Suprapubic skin (tissue), 4 donors: Measurements from ENCODE around the gene NUDT9. TPM values are rescaled to one million over a fixed set of nuclear protein-coding genes. Genes with fewer than 3 reads are reported as not detected.

Experiments
- DNase-seq, 2 donors: peaks; one replicate each; pipeline ENCODE4 v3.0.0-alpha.2; 2019; ENCODE audit warnings: low spot score in 2 of 2
- H3K27ac ChIP-seq: fragments of 200-600 bp; sonication (generic); one replicate; pipeline ENCODE4 v1.5.1; 2019
- H3K27me3 ChIP-seq: fragments of 200-600 bp; sonication (generic); one replicate; pipeline ENCODE4 v1.5.1; 2019
- H3K36me3 ChIP-seq: fragments of 200-600 bp; sonication (generic); one replicate; pipeline ENCODE4 v1.5.1; 2019
- H3K4me1 ChIP-seq: fragments of 200-600 bp; sonication (generic); one replicate; pipeline ENCODE4 v1.5.1; 2019
- H3K4me3 ChIP-seq: fragments of 200-600 bp; sonication (generic); one replicate; pipeline ENCODE4 v1.5.1; 2019; ENCODE audit warnings: mild to moderate bottlenecking
- H3K9me3 ChIP-seq: fragments of 200-600 bp; sonication (generic); one replicate; pipeline ENCODE4 v1.5.1; 2019
- CTCF ChIP-seq, 2 donors: fragments of 200-600 bp in 1 of 2; fragments of 450-650 bp in 1 of 2; sonication (generic) in 1 of 2; IDR thresholded peaks; one replicate each; pipeline ENCODE4 v1.5.1; 2016 to 2019; ENCODE audit warnings: antibody characterized with exemption in 2 of 2, mild to moderate bottlenecking in 1 of 2, moderate library complexity in 1 of 2
- EP300 ChIP-seq: sonication (generic); formaldehyde crosslinking; IDR thresholded peaks from one replicate; pipeline ENCODE4 v1.6.1; 2017; ENCODE audit warnings: antibody characterized with exemption
- POLR2A ChIP-seq, 2 donors: fragments of 450-650 bp; IDR thresholded peaks; one replicate each; pipeline ENCODE4 v1.6.1; 2017; ENCODE audit warnings: antibody characterized with exemption in 2 of 2, mild to moderate bottlenecking in 2 of 2, moderate library complexity in 2 of 2
- POLR2AphosphoS5 ChIP-seq, 3 donors: sonication (generic); formaldehyde crosslinking; IDR thresholded peaks; one replicate each; pipeline ENCODE4 v1.6.1; 2017; ENCODE audit warnings: antibody characterized with exemption in 3 of 3
- WGBS: methylation state at CpG from one replicate; pipeline ENCODE4 v1.1.5; 2018; 5-methylcytosine and 5-hydroxymethylcytosine counted together
- total RNA-seq, 4 donors: library from RNA; depleted of rRNA; stranded (reverse); fragments of >200 nt; gene quantifications; one replicate each; pipeline ENCODE4 v1.1.0, GENCODE V29; 2016

The NUDT9 gene
- total RNA-seq, 4 donors from 2014 or later = 11.9 to 31.5 (median 15.6) TPM

GRCh38 chr4:87497578-87497977, 75.2 kb downstream of the NUDT9 start:
- 76% methylated on average over 3 of the region's 3 CpGs for WGBS
- Histone ChIP-seq H3K27ac (peak overlapping the region; percentile 72), H3K4me1 (peaks cover 18% of the 10 kb centered on the region), H3K4me3 (no peak overlapping the region), H3K27me3 (no peaks in the 10 kb centered on the region), H3K9me3 (no peaks in the 10 kb centered on the region), H3K36me3 (no peaks in the 10 kb centered on the region)
- no peak for DNase-seq
- TF ChIP-seq POLR2A (IDR thresholded peaks at IDR 0.05) = no peak
- no peak for TF ChIP-seq POLR2AphosphoS5 (IDR thresholded peaks at IDR 0.05)
- no peak for TF ChIP-seq CTCF (IDR thresholded peaks at IDR 0.05)
- no peak for TF ChIP-seq EP300

- Histone ChIP-seq H3K9me3 (no peaks in the 10 kb centered on the region), H3K27me3 (no peaks in the 10 kb centered on the region), H3K4me1 (peaks cover 24% of the 10 kb centered on the region), H3K36me3 (no peaks in the 10 kb centered on the region), H3K27ac (peak overlapping the region; percentile 72), H3K4me3 (peak overlapping the region; percentile 8)
- 33% methylated on average over 5 of the region's 5 CpGs for WGBS
- TF ChIP-seq POLR2A (IDR thresholded peaks at IDR 0.05) (no peak), CTCF (IDR thresholded peaks at IDR 0.05) (no peak), POLR2AphosphoS5 (IDR thresholded peaks at IDR 0.05) (no peak)
- no peak for DNase-seq
These were observed 76.1 kb downstream of the NUDT9 start for GRCh38 chr4:87498446-87498900.

DNA sequence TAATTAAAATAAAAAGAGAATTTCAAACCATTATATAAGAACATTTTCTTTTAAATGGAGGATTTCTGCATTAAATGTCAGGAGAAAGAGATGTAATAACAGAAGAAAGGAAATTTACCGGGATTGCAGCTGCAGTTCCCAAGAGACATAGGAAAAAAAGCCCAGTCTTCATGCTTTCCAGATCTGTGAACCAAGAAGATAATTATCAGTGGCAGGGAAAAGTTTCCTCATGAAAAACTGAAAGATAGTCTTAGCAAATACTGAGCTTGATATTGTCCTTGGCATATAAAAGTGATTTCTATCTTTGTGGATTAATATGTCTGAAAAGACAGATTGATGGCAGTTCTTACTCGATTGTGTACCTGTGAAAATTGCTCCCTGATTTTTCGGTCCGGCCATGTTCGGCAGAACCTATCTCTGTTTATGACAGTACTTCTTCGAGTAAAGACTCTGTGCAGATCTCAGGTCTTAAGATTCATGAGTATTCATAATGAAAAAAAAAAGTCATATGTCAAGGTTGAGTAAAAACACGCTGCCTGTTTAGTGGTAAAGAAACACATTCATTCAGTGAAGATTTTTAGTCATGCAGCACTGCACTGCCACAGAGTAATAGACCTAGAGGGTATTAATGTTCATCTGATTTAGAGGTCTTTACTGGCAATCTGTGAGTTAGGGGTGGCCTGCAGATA, 77.2 kb downstream of the NUDT9 start:
- Histone ChIP-seq H3K9me3 (no peaks in the 10 kb centered on the region), H3K36me3 (no peaks in the 10 kb centered on the region), H3K27ac (no peak overlapping the region), H3K4me3 (no peak overlapping the region), H3K27me3 (no peaks in the 10 kb centered on the region), H3K4me1 (peaks cover 24% of the 10 kb centered on the region)
- TF ChIP-seq POLR2AphosphoS5 (IDR thresholded peaks at IDR 0.05) = no peak
- 72% methylated on average over 7 of the region's 7 CpGs for WGBS
- no peak for DNase-seq

DNA sequence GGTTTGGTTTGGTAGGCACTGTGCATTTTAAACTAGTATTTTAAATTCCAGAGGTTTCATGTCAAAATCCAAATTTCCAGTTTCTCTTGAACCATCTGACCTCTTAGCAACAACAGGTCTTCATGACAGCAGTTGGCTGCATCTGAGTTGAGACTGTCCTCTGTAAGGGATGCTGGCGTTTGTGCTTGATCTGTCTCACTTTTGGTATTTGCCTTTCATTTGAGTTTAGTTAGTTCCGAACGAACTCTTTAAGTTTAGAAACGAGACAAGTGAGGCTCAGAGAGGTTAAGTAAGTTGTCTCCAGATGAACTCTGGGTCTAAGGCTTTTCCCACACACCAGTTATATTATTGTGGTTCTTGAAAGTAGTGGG, 77.7 kb downstream of the NUDT9 start:
- Histone ChIP-seq H3K4me3 (no peak overlapping the region), H3K9me3 (no peaks in the 10 kb centered on the region), H3K4me1 (peaks cover 24% of the 10 kb centered on the region), H3K36me3 (no peaks in the 10 kb centered on the region), H3K27me3 (no peaks in the 10 kb centered on the region), H3K27ac (no peak overlapping the region)
- WGBS = 80% methylated on average over 4 of the region's 4 CpGs
- no peak for TF ChIP-seq CTCF (IDR thresholded peaks at IDR 0.05)
- TF ChIP-seq POLR2A (IDR thresholded peaks at IDR 0.05) = no peak
- TF ChIP-seq POLR2AphosphoS5 (IDR thresholded peaks at IDR 0.05) = no peak
- no peak for TF ChIP-seq EP300
- no peak for DNase-seq

DNA sequence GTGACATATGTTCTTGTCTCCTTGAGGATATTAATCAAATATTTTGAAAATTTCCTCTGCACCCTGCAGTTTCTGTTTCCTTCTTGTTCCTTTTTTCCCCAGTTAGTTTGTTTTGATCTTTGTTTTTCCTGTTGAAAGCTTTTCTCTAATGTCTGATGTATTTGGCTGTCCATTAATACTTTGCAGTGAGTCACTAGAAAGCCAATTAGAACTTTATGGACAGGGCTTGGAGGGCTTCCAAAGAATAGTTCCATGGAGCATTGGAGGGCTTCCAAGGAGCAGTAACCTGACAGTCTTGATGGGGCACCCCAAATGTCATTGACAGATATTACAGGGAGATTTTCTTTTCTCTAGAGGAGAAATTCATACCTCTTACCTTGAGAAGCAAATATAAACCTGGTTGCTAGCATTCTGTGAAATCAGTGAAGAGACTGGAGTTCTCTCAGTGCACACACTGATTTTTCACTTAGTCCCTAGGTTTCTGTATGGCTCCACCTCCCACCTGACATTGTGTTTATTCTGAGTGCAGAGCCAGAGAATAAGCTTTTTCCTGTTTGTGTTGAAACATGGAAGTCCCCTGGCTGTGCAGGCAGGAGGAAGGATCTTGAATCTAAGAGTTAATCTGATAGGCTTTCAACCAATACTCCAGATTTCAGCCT, 80.3 kb downstream of the NUDT9 start:
- Histone ChIP-seq H3K27me3 (no peaks in the 10 kb centered on the region), H3K9me3 (no peaks in the 10 kb centered on the region), H3K4me1 (peaks cover 31% of the 10 kb centered on the region), H3K4me3 (no peak overlapping the region), H3K27ac (no peak overlapping the region), H3K36me3 (no peaks in the 10 kb centered on the region)
- TF ChIP-seq EP300 (no peak), CTCF (IDR thresholded peaks at IDR 0.05) (no peak), POLR2AphosphoS5 (IDR thresholded peaks at IDR 0.05) (no peak), POLR2A (IDR thresholded peaks at IDR 0.05) (no peak)
- DNase-seq = no peak
